Measurements from ENCODE around the gene FAM107B.

DNA sequence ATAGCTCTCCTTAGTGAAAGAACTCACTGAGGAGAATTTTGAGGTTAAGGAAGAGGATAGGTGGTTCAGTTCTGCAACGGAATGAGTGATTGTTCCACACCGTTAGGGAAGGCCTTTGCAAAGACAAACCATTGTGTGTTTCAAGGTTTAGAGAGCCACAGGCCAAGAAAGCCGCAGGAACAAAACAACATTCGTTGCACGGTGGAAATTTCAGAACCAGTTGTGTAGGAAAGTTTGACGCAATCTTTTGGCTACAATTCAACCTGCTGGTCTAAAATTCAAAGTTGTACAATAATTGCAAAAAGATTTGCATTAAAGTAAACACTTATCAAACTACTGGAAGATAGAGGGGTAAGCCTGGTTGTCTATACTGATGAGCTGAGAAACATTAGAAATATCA is 91.4 kb downstream of the FAM107B start:
- TF ChIP-seq, protein P1, sequence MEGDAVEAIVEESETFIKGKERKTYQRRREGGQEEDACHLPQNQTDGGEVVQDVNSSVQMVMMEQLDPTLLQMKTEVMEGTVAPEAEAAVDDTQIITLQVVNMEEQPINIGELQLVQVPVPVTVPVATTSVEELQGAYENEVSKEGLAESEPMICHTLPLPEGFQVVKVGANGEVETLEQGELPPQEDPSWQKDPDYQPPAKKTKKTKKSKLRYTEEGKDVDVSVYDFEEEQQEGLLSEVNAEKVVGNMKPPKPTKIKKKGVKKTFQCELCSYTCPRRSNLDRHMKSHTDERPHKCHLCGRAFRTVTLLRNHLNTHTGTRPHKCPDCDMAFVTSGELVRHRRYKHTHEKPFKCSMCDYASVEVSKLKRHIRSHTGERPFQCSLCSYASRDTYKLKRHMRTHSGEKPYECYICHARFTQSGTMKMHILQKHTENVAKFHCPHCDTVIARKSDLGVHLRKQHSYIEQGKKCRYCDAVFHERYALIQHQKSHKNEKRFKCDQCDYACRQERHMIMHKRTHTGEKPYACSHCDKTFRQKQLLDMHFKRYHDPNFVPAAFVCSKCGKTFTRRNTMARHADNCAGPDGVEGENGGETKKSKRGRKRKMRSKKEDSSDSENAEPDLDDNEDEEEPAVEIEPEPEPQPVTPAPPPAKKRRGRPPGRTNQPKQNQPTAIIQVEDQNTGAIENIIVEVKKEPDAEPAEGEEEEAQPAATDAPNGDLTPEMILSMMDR (IDR thresholded peaks at IDR 0.05) = no peak
- no peak for TF ChIP-seq POLR2AphosphoS5 (IDR thresholded peaks at IDR 0.05)

Measured in suprapubic skin (tissue), 3 donors.